ENCODE measurements around the gene INPP5D.

DNA sequence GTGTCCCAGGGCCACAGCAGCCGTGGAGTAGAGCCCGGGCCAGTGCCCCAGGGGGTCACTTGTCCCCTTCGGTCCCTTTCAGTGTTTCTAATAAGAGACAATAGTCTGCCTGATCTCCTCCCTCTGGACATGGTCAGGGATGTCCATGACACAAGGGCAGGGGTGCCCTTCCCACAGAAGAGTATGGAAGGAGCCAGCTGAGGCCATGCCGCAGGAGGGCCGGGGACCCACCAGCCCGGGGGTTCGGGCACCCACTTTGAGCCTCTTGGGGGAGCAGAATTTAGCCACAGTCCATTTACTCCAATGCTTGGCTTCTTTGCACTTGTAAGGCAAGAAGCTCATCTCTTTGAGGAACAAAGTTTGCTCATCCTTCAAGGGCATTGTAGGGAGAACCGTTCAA lies 102.6 kb downstream of the INPP5D start:
- TF ChIP-seq POLR2AphosphoS5 (IDR thresholded peaks at IDR 0.05) (no peak), CTCF (IDR thresholded peaks at IDR 0.05) (no peak), POLR2A (IDR thresholded peaks at IDR 0.05) (no peak)
